ENCODE measurements around the gene GNAL.

DNA sequence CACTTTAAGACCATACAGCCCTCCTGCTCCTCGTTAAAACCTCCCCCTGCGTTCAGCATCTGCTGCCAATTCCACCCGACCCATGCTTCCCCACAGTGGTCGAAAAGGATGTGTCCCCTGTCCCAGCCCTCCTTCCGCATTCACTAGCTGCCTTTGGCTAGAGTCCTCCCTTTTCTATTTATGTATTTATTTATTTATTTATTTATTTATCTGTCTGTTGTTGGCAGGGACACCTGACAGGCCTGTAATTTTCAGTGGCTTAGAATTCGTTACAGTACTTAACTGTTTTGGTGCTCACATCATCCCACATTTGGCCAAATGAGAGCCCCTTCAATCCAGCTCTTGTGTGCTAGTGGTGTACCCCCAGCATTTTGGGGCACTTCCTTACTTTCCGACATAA lies 50.8 kb downstream of the GNAL start:
- TF ChIP-seq, protein P1, sequence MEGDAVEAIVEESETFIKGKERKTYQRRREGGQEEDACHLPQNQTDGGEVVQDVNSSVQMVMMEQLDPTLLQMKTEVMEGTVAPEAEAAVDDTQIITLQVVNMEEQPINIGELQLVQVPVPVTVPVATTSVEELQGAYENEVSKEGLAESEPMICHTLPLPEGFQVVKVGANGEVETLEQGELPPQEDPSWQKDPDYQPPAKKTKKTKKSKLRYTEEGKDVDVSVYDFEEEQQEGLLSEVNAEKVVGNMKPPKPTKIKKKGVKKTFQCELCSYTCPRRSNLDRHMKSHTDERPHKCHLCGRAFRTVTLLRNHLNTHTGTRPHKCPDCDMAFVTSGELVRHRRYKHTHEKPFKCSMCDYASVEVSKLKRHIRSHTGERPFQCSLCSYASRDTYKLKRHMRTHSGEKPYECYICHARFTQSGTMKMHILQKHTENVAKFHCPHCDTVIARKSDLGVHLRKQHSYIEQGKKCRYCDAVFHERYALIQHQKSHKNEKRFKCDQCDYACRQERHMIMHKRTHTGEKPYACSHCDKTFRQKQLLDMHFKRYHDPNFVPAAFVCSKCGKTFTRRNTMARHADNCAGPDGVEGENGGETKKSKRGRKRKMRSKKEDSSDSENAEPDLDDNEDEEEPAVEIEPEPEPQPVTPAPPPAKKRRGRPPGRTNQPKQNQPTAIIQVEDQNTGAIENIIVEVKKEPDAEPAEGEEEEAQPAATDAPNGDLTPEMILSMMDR (IDR thresholded peaks at IDR 0.05; ENCODE audit: insufficient read depth, low read depth, low read length) = no peak
- no peak for TF ChIP-seq EZH2 (IDR thresholded peaks at IDR 0.05; ENCODE audit: insufficient read depth, low read length)
